Naive B cell (primary cell): ENCODE data around the gene MARCHF9. TPM values are rescaled to one million over a fixed set of nuclear protein-coding genes. Genes with fewer than 3 reads are reported as not detected.
A peak's percentile ranks its signal among the peaks of the same experiment; 100 is the strongest.
"Not testable (repeated sequence)": the region's sequence is repeated elsewhere in the genome, so short reads cannot be mapped to it uniquely, and the experiment has no call there.

Experiments used
- ATAC-seq, 2 donors: fragments of 150-1000 bp; cut with Tn5 transposase; 2 replicates each; pipeline ENCODE4 v1.10.0; 2021; ENCODE audit warnings: low read depth in 2 of 2, mild to moderate bottlenecking in 2 of 2, moderate library complexity in 2 of 2
- DNase-seq: peaks from one replicate; pipeline ENCODE4 v3.0.0; 2022
- H3K27ac Mint-ChIP-seq, 6 donors: one replicate each; pipeline ENCODE4 v1.8.0; 2020 to 2022; ENCODE audit warnings: mild to moderate bottlenecking in 6 of 6, mixed read lengths in 6 of 6, moderate library complexity in 5 of 6, inconsistent platforms in 2 of 6
- H3K27me3 Mint-ChIP-seq, 3 donors: one replicate each; pipeline ENCODE4 v1.8.0; 2021 to 2022; ENCODE audit warnings: mixed read lengths in 3 of 3, mild to moderate bottlenecking in 1 of 3
- H3K36me3 Mint-ChIP-seq, 2 donors: one replicate each; pipeline ENCODE4 v1.8.0; 2020 to 2022; ENCODE audit warnings: mixed read lengths in 2 of 2, inconsistent platforms in 1 of 2, mild to moderate bottlenecking in 1 of 2
- H3K4me1 Mint-ChIP-seq, 3 donors: one replicate each; pipeline ENCODE4 v1.8.0; 2020 to 2022; ENCODE audit warnings: mixed read lengths in 3 of 3, inconsistent platforms in 1 of 3, mild to moderate bottlenecking in 1 of 3, moderate library complexity in 1 of 3
- H3K4me3 Mint-ChIP-seq, 8 donors: one replicate each; pipeline ENCODE4 v1.8.0; 2020 to 2022; ENCODE audit warnings: mild to moderate bottlenecking in 8 of 8, mixed read lengths in 8 of 8, moderate library complexity in 8 of 8, inconsistent platforms in 2 of 8
- H3K9me3 Mint-ChIP-seq, 7 donors: one replicate each; pipeline ENCODE4 v1.8.0; 2020 to 2022; ENCODE audit warnings: mixed read lengths in 7 of 7, mild to moderate bottlenecking in 5 of 7, inconsistent platforms in 2 of 7, moderate library complexity in 1 of 7
- polyA plus RNA-seq, 6 donors: library from polyadenylated mRNA; unstranded; fragments of 300-500 nt; fragmentation: Illumina TruSeq; gene quantifications; one replicate each; pipeline ENCODE4 v1.2.3, GENCODE V29; 2021; ENCODE audit warnings: low read depth in 6 of 6

The MARCHF9 gene
- polyA plus RNA-seq, 6 donors from 2014 or later: 10.9 to 21.0 (median 14.2) TPM

DNA sequence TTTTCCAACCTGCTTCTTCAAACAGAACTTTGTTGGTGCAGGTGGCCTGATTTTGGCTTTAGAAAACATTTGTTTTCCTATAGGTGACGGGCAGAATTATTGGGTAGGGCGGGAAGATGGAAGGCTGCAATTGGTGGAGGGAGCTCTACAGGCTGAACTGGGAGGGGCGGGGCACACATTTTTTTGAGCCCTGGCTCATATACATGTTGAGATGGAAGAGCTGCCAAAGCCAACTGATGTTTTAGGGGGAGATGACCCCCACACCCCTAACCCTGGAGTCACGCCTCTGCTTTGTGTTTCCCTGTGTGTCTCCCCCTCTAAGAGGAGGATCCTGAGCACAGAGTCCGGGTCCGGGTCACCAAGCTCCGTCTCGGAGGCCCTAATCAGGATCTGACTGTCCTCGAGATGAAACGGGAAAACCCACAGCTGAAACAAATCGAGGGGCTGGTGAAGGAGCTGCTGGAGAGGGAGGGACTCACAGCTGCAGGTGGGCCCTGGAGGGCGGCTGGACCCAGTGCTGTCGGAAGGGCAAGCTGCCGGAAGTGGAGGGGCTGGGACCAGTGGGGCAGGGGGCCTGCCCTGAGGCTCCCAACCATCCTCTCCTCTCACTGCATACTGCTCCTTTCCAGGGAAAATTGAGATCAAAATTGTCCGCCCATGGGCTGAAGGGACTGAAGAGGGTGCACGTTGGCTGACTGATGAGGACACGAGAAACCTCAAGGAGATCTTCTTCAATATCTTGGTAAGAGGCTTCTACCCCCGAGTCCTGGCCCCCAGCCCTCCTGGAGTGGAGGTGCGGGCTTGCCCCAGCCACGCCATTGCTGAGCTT lies 34.9 kb upstream of the MARCHF9 start:
- Mint-ChIP-seq H3K36me3 (peaks cover 17 to 46% of the 10 kb centered on the region in 2 donors), H3K4me1 (peaks cover 19 to 31% (median 23%) of the 10 kb centered on the region in 3 donors), H3K4me3 (no peak overlapping the region), H3K27me3 (no peaks in the 10 kb centered on the region), H3K27ac (peak overlapping the region in 1 of 6 donors; percentile 88), H3K9me3 (no peaks in the 10 kb centered on the region)
- no peak for DNase-seq
- ATAC-seq: no peak

DNA sequence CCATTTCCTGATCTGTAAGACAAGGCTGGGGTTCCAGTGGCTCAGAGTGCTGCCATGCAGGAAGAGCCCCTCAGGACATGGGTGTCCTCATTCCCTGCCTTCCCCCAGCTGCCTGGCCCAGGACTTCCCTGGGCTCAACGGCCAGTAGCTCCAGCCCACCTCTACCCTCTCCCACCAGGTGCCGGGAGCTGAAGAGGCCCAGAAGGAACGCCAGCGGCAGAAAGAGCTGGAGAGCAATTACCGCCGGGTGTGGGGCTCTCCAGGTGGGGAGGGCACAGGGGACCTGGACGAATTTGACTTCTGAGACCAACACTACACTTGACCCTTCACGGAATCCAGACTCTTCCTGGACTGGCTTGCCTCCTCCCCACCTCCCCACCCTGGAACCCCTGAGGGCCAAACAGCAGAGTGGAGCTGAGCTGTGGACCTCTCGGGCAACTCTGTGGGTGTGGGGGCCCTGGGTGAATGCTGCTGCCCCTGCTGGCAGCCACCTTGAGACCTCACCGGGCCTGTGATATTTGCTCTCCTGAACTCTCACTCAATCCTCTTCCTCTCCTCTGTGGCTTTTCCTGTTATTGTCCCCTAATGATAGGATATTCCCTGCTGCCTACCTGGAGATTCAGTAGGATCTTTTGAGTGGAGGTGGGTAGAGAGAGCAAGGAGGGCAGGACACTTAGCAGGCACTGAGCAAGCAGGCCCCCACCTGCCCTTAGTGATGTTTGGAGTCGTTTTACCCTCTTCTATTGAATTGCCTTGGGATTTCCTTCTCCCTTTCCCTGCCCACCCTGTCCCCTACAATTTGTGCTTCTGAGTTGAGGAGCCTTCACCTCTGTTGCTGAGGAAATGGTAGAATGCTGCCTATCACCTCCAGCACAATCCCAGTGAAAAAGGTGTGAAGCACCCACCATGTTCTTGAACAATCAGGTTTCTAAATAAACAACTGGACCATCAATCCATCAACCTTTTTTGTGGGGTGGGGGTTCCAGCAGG lies 34.0 kb upstream of the MARCHF9 start:
- Mint-ChIP-seq H3K4me3 (no peak overlapping the region), H3K27ac (no peak overlapping the region), H3K4me1 (peaks cover 21 to 31% (median 23%) of the 10 kb centered on the region in 3 donors), H3K36me3 (peaks cover 17 to 42% of the 10 kb centered on the region in 2 donors), H3K27me3 (no peaks in the 10 kb centered on the region), H3K9me3 (no peaks in the 10 kb centered on the region)
- no peak for DNase-seq
- ATAC-seq: no peak

DNA sequence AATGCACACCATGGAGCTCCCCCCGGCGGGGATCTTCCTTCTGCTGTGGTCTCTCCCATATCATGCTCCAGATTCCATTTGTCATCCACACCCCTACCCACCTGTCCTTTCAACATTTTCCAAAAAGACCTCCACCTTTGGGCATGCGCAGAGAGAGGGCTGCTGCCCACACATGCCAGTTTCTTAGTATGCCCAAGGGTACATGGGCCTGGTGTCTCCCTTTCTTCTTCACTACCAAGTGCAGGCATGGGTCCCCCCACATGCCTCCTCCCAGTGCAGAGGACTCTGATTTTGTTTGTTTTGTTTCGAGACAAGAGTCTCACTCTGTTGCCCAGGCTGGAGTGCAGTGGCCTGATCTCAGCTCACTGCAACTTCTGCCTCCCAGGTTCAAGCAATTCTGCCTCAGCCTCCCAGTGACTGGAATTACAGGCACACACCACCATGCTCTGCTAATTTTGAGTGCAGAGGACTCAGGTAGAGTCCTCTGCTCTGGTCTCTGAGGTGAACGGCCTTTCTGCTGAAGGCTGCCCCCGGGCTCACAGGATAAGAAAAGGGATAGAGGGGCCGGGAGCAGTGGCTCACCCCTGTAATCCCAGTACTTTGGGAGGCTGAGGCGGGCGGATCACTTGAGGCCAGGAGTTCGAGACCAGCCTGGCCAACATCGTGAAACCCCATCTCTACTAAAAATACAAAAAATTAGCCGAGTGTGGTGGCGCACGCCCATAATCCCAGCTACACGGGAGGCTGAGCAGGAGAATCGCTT lies 32.9 kb upstream of the MARCHF9 start:
- H3K27ac Mint-ChIP-seq, H3K9me3 Mint-ChIP-seq, DNase-seq, ATAC-seq, H3K27me3 Mint-ChIP-seq: not testable (repeated sequence)
- H3K36me3 Mint-ChIP-seq: peaks cover 17 to 46% of the 10 kb centered on the region in 2 donors
- peaks cover 19 to 34% (median 24%) of the 10 kb centered on the region in 3 donors for H3K4me1 Mint-ChIP-seq
- peak overlapping the region in 2 of 8 donors; percentile 3 to 47 for H3K4me3 Mint-ChIP-seq

DNA sequence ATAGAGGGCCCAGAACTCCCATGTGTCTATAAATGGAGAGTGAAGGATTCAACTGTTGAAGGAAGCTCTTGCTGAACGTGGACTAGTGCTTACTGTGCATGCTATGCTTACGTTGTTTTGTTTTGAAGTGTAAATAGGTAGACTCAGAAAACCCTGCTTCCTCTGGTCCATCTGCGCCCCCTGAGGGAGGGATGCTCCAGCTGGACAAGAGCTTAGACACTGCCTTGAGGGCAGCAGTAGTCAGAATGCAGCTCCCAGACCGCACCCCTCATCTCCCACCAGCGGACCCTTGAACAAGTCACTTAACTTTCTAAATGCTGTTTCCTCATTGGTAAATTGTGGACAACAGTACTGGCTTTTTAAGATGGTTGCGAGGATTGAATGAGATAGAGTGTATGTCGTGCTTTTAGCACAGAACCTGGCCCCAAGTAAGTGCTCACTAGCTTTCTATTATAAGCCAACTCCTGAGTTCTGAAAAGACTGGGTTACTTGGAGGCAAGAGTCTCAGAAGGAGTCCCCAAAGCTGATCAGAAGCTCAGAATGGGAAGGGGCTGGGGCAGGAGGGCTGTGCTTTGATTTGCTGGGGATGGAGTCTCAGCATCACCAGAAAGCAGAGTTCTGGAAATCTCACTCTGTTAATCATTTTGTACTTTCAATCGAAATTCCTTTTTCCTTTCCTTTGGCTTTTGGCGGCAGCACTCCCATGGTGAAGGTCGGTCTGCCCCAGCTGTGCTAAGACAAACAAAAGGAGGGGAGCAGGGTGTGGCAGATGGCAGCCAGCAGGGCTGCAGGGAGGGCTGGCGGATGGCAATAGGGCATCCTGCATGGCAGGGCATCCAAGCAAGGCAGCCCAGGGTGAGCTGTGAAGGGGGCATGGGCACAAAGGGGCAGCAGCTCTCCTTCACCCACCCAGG lies 31.9 kb upstream of the MARCHF9 start:
- no peak for DNase-seq
- Mint-ChIP-seq H3K4me3 (no peak overlapping the region), H3K36me3 (peaks cover 19 to 48% of the 10 kb centered on the region in 2 donors), H3K9me3 (peaks cover 0 to 3% (median 0%) of the 10 kb centered on the region in 7 donors), H3K27ac (peak overlapping the region in 3 of 6 donors; percentile 15 to 52 (median 26)), H3K27me3 (no peaks in the 10 kb centered on the region), H3K4me1 (peaks cover 19 to 34% (median 24%) of the 10 kb centered on the region in 3 donors)
- ATAC-seq: no peak

DNA sequence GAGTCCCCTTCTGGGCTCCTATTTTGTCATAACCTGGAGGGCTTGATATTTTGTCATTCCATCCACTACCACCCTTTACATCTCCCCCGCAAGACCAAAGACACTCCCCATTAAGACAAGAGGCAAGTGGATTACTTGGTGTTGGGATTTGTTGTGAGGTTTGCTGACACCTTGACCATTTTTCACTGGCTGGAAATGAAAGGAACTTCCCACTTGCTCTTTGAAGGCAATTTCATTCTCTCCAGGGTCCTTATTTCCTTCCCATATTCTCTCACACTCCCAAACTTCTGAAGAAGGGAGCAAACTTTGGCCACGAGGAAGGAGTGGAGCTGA lies 31.3 kb upstream of the MARCHF9 start:
- Mint-ChIP-seq H3K9me3 (peaks cover 0 to 3% (median 0%) of the 10 kb centered on the region in 7 donors), H3K4me3 (no peak overlapping the region), H3K36me3 (peaks cover 20 to 49% of the 10 kb centered on the region in 2 donors), H3K4me1 (peaks cover 20 to 34% (median 29%) of the 10 kb centered on the region in 3 donors), H3K27me3 (no peaks in the 10 kb centered on the region), H3K27ac (no peak overlapping the region)
- DNase-seq (no peak), ATAC-seq (no peak)

DNA sequence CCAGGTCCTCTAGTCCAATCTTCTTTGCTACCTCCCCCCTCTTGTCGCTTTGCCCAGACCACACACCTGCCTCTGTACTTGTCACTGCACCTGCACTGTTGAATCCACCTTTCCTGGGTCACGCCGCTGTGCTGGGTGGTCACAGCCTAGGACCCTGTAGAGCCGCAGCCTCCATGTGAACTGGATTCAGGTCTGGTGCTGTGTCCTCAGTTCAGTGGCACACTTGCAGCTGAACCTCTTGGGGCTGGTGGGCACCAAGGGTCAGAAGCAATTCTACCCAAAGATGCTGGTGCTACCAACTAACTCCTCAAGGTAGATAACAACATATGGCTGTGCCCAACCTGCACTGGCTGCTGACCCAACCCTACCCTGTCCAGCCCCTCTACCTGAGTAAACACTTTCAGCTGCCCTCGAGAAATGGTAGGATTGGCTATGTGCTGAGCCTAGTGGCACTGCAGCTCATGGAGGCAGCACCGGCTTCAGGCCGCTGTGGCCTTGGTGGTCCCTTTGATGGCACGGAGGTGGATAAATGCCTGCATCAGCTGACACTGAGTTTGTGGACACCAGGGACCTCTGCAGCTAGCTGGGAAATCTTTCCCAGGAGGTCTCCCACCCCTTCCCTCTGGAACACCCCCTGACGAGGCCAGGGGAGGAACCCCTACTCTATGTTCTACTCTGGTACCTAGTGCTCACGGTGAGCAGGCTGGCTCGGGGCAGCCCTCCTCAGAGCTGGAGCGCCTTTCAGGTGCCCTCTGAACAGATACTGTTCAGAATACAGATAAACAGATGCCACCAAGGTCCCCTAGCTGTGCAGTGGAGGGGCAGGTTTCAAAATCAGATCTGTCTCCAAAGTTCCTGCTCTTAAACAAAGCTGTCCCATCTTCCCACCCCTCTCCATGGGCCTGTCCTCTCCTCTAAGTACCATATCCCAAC lies 30.6 kb upstream of the MARCHF9 start:
- Mint-ChIP-seq H3K4me1 (peaks cover 22 to 31% (median 27%) of the 10 kb centered on the region in 3 donors), H3K4me3 (no peak overlapping the region), H3K36me3 (peaks cover 15 to 46% of the 10 kb centered on the region in 2 donors), H3K27ac (peak overlapping the region in 5 of 6 donors; percentile 55 to 90 (median 63)), H3K27me3 (no peaks in the 10 kb centered on the region), H3K9me3 (peaks cover 0 to 3% (median 0%) of the 10 kb centered on the region in 7 donors)
- no peak for ATAC-seq
- no peak for DNase-seq

DNA sequence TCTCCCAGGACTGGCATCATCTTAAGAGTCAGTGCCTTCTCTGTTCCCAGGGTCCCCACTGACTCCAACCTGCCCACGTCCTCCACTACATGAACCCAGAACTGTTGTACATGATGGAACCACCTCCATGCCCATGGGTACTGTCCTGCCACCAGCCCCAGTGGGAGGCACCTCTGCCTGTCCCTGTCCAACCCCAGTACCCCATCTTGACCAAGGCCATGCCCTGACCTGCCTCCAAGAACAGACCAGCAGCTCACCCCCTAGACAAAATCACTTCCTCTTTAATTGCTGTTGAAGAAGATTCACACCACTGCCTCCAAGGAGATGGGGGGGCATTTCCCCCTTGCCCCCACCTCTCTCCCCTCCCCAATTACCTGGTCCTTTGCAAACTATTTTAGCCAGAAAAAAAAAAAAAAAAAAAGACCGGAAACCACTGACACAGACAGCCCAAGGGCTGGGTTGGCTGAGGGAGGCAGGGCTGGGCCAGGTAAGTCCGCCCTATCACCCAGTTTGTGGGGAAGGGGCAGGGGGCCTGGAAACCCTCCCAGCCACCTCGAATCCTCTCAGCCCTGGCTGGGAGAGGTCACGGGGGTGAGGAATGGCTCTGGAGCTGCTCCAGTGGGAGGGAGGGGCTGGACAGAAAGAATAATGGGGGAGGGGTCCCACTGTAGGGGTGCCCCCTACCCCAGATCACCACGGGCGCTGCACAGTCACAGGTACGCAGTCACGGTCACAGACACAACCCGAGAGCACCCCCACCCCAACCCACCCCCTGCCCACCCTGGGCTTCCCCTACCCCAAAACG lies 29.8 kb upstream of the MARCHF9 start:
- ATAC-seq (peak; percentile 41 to 47), DNase-seq (no peak)
- H3K27me3 Mint-ChIP-seq: no peaks in the 10 kb centered on the region
- H3K9me3 Mint-ChIP-seq: peaks cover 0 to 3% (median 0%) of the 10 kb centered on the region in 7 donors
- H3K4me3 Mint-ChIP-seq: peak overlapping the region in 1 of 8 donors; percentile 79
- peaks cover 22 to 29% (median 22%) of the 10 kb centered on the region in 3 donors for H3K4me1 Mint-ChIP-seq
- peaks cover 9 to 37% of the 10 kb centered on the region in 2 donors for H3K36me3 Mint-ChIP-seq
- peak overlapping the region; percentile 20 to 90 (median 60) for H3K27ac Mint-ChIP-seq

DNA sequence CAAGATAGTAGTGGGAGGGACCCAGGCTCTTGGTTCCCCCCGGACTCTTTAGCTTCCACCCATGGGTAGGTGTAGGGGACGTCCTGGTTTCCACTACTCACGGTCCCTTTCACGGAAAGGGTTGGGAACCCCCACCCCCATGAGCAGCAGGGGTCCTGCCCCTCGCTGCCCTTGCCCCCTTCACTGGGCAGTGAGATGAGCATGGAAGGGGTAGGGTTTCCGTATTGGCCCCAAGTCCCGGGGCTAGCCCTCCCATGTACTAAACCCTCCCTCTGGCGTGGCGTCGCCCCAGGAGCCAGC lies 29.1 kb upstream of the MARCHF9 start:
- DNase-seq (no peak), ATAC-seq (no peak)
- peaks cover 22 to 29% (median 22%) of the 10 kb centered on the region in 3 donors for H3K4me1 Mint-ChIP-seq
- H3K9me3 Mint-ChIP-seq: peaks cover 0 to 3% (median 0%) of the 10 kb centered on the region in 7 donors
- H3K4me3 Mint-ChIP-seq: peak overlapping the region in 2 of 8 donors; percentile 75 to 76
- peak overlapping the region in 1 of 6 donors; percentile 94 for H3K27ac Mint-ChIP-seq
- H3K36me3 Mint-ChIP-seq: peaks cover 9 to 35% of the 10 kb centered on the region in 2 donors
- no peaks in the 10 kb centered on the region for H3K27me3 Mint-ChIP-seq

DNA sequence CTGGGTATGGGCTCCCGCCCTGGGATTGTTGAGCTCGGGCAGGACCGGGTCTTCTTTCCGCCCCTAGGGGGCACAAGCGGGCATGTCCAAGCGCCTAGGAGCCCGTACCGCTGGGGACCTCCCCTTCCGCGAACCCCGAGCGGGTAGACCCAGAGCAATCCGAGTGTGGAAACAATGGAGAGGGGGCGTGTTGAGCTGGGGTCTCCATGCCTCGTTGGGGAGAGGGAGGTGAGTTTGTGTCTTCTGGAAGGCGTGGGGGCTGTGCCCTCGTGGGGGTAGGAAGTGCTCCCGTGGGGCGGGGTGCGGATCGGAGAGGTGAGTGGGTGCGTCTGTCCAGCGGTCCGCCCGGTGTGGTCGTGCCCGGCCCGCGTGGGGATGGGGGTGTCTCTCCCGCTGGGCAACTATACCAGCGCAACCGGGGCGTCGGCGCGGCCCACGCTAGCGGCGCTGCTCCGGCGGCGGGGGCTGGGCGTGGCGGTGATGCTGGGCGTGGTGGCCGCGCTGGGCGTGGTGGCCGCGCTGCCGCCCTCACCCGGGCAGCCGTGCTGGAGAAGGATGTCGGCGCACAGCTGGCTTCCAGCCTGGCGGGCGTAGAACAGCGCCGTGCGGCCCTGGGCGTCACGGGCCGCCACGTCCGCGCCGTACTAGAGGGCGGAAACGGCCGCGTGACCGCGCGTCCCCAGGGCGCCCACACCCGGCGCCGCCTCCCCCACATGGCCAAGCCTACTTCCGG lies 28.6 kb upstream of the MARCHF9 start:
- H3K4me3 Mint-ChIP-seq: peak overlapping the region in 4 of 8 donors; percentile 66 to 76 (median 72)
- H3K4me1 Mint-ChIP-seq: peaks cover 22 to 29% (median 22%) of the 10 kb centered on the region in 3 donors
- H3K27ac Mint-ChIP-seq: no peak overlapping the region
- DNase-seq: no peak
- peaks cover 12 to 39% of the 10 kb centered on the region in 2 donors for H3K36me3 Mint-ChIP-seq
- no peaks in the 10 kb centered on the region for H3K27me3 Mint-ChIP-seq
- peaks cover 0 to 3% (median 0%) of the 10 kb centered on the region in 7 donors for H3K9me3 Mint-ChIP-seq
- peak in 1 of 2 donors; percentile 35 for ATAC-seq
